Spleen (tissue), 7 donors: ENCODE data around the gene RPL10.

ENCODE experiments used
- POLR2A ChIP-seq, 3 donors: fragments of 450-650 bp; IDR thresholded peaks; one replicate each; pipeline ENCODE4 v1.5.1; 2017; ENCODE audit warnings: antibody characterized with exemption in 3 of 3, mild to moderate bottlenecking in 1 of 3
- POLR2AphosphoS5 ChIP-seq, 3 donors: sonication (generic); formaldehyde crosslinking; IDR thresholded peaks; one replicate each; pipeline ENCODE4 v1.5.1; 2017; ENCODE audit warnings: antibody characterized with exemption in 3 of 3
- TF ChIP-seq, protein P1 (sequence below), 11 experiments: fragments of 200-600 bp in 7 of 11; fragments of 450-650 bp in 4 of 11; sonication (generic) in 4 of 11; IDR thresholded peaks in 8 of 11; conservative IDR thresholded peaks in 3 of 11; 1 replicate in 7 of 11; 2 replicates in 4 of 11; pipeline versions ENCODE4 v1.4.0 to v1.8.0; 2016 to 2021; ENCODE audit warnings: antibody characterized with exemption in 11 of 11, inconsistent platforms in 4 of 11, mild to moderate bottlenecking in 1 of 11
- donor health status: DM: no; HTN: no; CAD: no; lungs with moderate emphysema.
- donor health status: DM: no; HTN: no; CAD: no.
- donor health status: DM: no; HTN: no; CAD: no.

- TF ChIP-seq, protein P1, sequence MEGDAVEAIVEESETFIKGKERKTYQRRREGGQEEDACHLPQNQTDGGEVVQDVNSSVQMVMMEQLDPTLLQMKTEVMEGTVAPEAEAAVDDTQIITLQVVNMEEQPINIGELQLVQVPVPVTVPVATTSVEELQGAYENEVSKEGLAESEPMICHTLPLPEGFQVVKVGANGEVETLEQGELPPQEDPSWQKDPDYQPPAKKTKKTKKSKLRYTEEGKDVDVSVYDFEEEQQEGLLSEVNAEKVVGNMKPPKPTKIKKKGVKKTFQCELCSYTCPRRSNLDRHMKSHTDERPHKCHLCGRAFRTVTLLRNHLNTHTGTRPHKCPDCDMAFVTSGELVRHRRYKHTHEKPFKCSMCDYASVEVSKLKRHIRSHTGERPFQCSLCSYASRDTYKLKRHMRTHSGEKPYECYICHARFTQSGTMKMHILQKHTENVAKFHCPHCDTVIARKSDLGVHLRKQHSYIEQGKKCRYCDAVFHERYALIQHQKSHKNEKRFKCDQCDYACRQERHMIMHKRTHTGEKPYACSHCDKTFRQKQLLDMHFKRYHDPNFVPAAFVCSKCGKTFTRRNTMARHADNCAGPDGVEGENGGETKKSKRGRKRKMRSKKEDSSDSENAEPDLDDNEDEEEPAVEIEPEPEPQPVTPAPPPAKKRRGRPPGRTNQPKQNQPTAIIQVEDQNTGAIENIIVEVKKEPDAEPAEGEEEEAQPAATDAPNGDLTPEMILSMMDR (IDR thresholded peaks at IDR 0.05 in 8 of 11, conservative IDR thresholded peaks at IDR 0.05 in 3 of 11): no peak
- TF ChIP-seq POLR2AphosphoS5 (IDR thresholded peaks at IDR 0.05) (peak; percentile 86 to 91 (median 90)), POLR2A (IDR thresholded peaks at IDR 0.05) (peak in 2 of 3 donors; percentile 26 to 51)
Measured at GRCh38 chrX:154428176-154429171, 30.3 kb downstream of the RPL10 start, which contains the start of gene ATP6AP1.
